Natural killer cell treated with Interleukin-12 subunit alpha and Interleukin-12 subunit beta and Interleukin-15 and Interleukin-18, amount 100 ng/mL, for 72 hours (primary cell): Measurements from ENCODE around the gene PPP1R27. TPM values are rescaled to one million over a fixed set of nuclear protein-coding genes. Genes with fewer than 3 reads are reported as not detected.

Experiments used
- ATAC-seq, 2 donors: fragments of 150-1000 bp; cut with Tn5 transposase in 1 of 2; sonication (Bioruptor Pico), chemical (Tn5 transposase) in 1 of 2; 2 replicates each; pipeline ENCODE4 v1.10.0; 2021
- DNase-seq: peaks from one replicate; pipeline ENCODE4 v3.0.0; 2022; ENCODE audit warnings: low spot score
- H3K27ac Mint-ChIP-seq, 2 donors: 1 replicate in 1 of 2; 2 replicates in 1 of 2; pipeline ENCODE4 v1.8.0; 2022; ENCODE audit warnings: mixed read lengths in 2 of 2, mild to moderate bottlenecking in 1 of 2, moderate library complexity in 1 of 2
- H3K27me3 Mint-ChIP-seq, 2 donors: 1 replicate in 1 of 2; 2 replicates in 1 of 2; pipeline ENCODE4 v1.8.0; 2022; ENCODE audit warnings: mixed read lengths in 2 of 2
- H3K36me3 Mint-ChIP-seq: one replicate; pipeline ENCODE4 v1.8.0; 2022; ENCODE audit warnings: mixed read lengths
- H3K4me1 Mint-ChIP-seq, 2 donors: 1 replicate in 1 of 2; 2 replicates in 1 of 2; pipeline ENCODE4 v1.8.0; 2022; ENCODE audit warnings: low read depth in 2 of 2, mixed read lengths in 2 of 2, mild to moderate bottlenecking in 1 of 2
- H3K4me3 Mint-ChIP-seq: one replicate; pipeline ENCODE4 v1.8.0; 2022; ENCODE audit warnings: mixed read lengths
- H3K9me3 Mint-ChIP-seq: 2 replicates; pipeline ENCODE4 v1.8.0; 2022; ENCODE audit warnings: mixed read lengths
- total RNA-seq, 2 donors: library from RNA; stranded (reverse); gene quantifications; one replicate each; pipeline ENCODE4 v1.2.3, GENCODE V29; 2022

PPP1R27 gene
- not detected for total RNA-seq

- no peak for DNase-seq
- ATAC-seq: no peak
- H3K9me3 Mint-ChIP-seq: no peaks in the 10 kb centered on the region
- H3K4me1 Mint-ChIP-seq: peaks cover 22 to 24% of the 10 kb centered on the region in 2 donors
- H3K27me3 Mint-ChIP-seq: no peaks in the 10 kb centered on the region
- peak within 1 kb of the TSS; percentile 28 to 47 for H3K27ac Mint-ChIP-seq
- H3K4me3 Mint-ChIP-seq: peak within 1 kb of the TSS; percentile 65
- no peaks in the 10 kb centered on the region for H3K36me3 Mint-ChIP-seq
Observed at GRCh38 chr17:81834831-81835267, at the start of gene PPP1R27. Gene PPP1R27, minus strand, starts transcription at chr17:81835050. Its CDS starts 97 bp downstream, at chr17:81834953.

- Mint-ChIP-seq H3K4me3 (no peak overlapping the region), H3K27ac (no peak overlapping the region), H3K27me3 (no peaks in the 10 kb centered on the region), H3K36me3 (peaks cover 22% of the 10 kb centered on the region), H3K4me1 (peaks cover 12 to 33% of the 10 kb centered on the region in 2 donors), H3K9me3 (no peaks in the 10 kb centered on the region)
- ATAC-seq (peak; percentile 22 to 25), DNase-seq (no peak)
Observed at GRCh38 chr17:81884520-81884919, 49.7 kb upstream of the PPP1R27 start.

GRCh38 chr17:81879121-81879520 is 44.3 kb upstream of the PPP1R27 start:
- DNase-seq (no peak), ATAC-seq (no peak)
- no peak overlapping the region for H3K27ac Mint-ChIP-seq
- peaks cover 0 to under 1% of the 10 kb centered on the region in 2 donors for H3K4me1 Mint-ChIP-seq
- peaks cover 4% of the 10 kb centered on the region for H3K36me3 Mint-ChIP-seq
- H3K9me3 Mint-ChIP-seq: no peaks in the 10 kb centered on the region
- H3K27me3 Mint-ChIP-seq: no peaks in the 10 kb centered on the region
- no peak overlapping the region for H3K4me3 Mint-ChIP-seq

GRCh38 chr17:81878294-81878693 is 43.4 kb upstream of the PPP1R27 start:
- H3K36me3 Mint-ChIP-seq: peaks cover 4% of the 10 kb centered on the region
- H3K27ac Mint-ChIP-seq: no peak overlapping the region

GRCh38 chr17:81877569-81877968 is 42.7 kb upstream of the PPP1R27 start:
- Mint-ChIP-seq H3K4me1 (peaks cover 4 to 8% of the 10 kb centered on the region in 2 donors), H3K36me3 (peaks cover 4% of the 10 kb centered on the region), H3K27ac (no peak overlapping the region), H3K27me3 (no peaks in the 10 kb centered on the region), H3K9me3 (no peaks in the 10 kb centered on the region), H3K4me3 (no peak overlapping the region)
- DNase-seq (no peak), ATAC-seq (no peak)

More at GRCh38 chr17:81878294-81878693, 43.4 kb upstream of the PPP1R27 start:
- H3K27me3 Mint-ChIP-seq: no peaks in the 10 kb centered on the region
- H3K9me3 Mint-ChIP-seq: no peaks in the 10 kb centered on the region
- peaks cover 0 to under 1% of the 10 kb centered on the region in 2 donors for H3K4me1 Mint-ChIP-seq
- no peak for ATAC-seq
- no peak for DNase-seq
- H3K4me3 Mint-ChIP-seq: no peak overlapping the region

GRCh38 chr17:81871387-81872230 is 36.8 kb upstream of the PPP1R27 start:
- peak overlapping the region; percentile 79 to 84 for H3K27ac Mint-ChIP-seq
- peak; percentile 97 for DNase-seq
- no peaks in the 10 kb centered on the region for H3K36me3 Mint-ChIP-seq
- ATAC-seq: peak in 1 of 2 donors; percentile 2
- peak overlapping the region; percentile 79 for H3K4me3 Mint-ChIP-seq
- H3K4me1 Mint-ChIP-seq: peaks cover 16 to 23% of the 10 kb centered on the region in 2 donors
- H3K27me3 Mint-ChIP-seq: no peaks in the 10 kb centered on the region
- no peaks in the 10 kb centered on the region for H3K9me3 Mint-ChIP-seq

GRCh38 chr17:81870981-81871386 is 36.1 kb upstream of the PPP1R27 start, which contains the start of gene ARHGDIA:
Gene ARHGDIA, minus strand, starts transcription at chr17:81871337. Its CDS starts 1,407 bp downstream, at chr17:81869930.
- Mint-ChIP-seq H3K27me3 (no peaks in the 10 kb centered on the region), H3K4me1 (peaks cover 16 to 23% of the 10 kb centered on the region in 2 donors), H3K36me3 (no peaks in the 10 kb centered on the region), H3K9me3 (no peaks in the 10 kb centered on the region), H3K27ac (peak within 1 kb of the TSS; percentile 86 to 88), H3K4me3 (peak within 1 kb of the TSS; percentile 87)
- DNase-seq: no peak
- ATAC-seq: peak; percentile 80 to 89

GRCh38 chr17:81870131-81870980 is 35.5 kb upstream of the PPP1R27 start:
- Mint-ChIP-seq H3K4me1 (peaks cover 16 to 26% of the 10 kb centered on the region in 2 donors), H3K9me3 (no peaks in the 10 kb centered on the region), H3K27me3 (no peaks in the 10 kb centered on the region), H3K27ac (peak overlapping the region; percentile 86 to 88), H3K36me3 (no peaks in the 10 kb centered on the region), H3K4me3 (peak overlapping the region; percentile 87)
- no peak for DNase-seq
- ATAC-seq: peak; percentile 48 to 57

GRCh38 chr17:81869221-81870130 is 34.6 kb upstream of the PPP1R27 start:
- Mint-ChIP-seq H3K27me3 (no peaks in the 10 kb centered on the region), H3K27ac (peak overlapping the region; percentile 86 to 88), H3K9me3 (no peaks in the 10 kb centered on the region), H3K36me3 (no peaks in the 10 kb centered on the region), H3K4me3 (peak overlapping the region; percentile 87), H3K4me1 (peaks cover 16 to 32% of the 10 kb centered on the region in 2 donors)
- ATAC-seq: no peak
- DNase-seq: no peak

- peak overlapping the region; percentile 87 for H3K4me3 Mint-ChIP-seq
- H3K27ac Mint-ChIP-seq: peak overlapping the region; percentile 53 to 86
- H3K9me3 Mint-ChIP-seq: no peaks in the 10 kb centered on the region
- peaks cover 17 to 33% of the 10 kb centered on the region in 2 donors for H3K4me1 Mint-ChIP-seq
- DNase-seq: no peak
- H3K27me3 Mint-ChIP-seq: no peaks in the 10 kb centered on the region
- no peaks in the 10 kb centered on the region for H3K36me3 Mint-ChIP-seq
- no peak for ATAC-seq
Observed at GRCh38 chr17:81868674-81869220, 33.9 kb upstream of the PPP1R27 start.

- DNase-seq (no peak), ATAC-seq (no peak)
- Mint-ChIP-seq H3K4me1 (peaks cover 21 to 39% of the 10 kb centered on the region in 2 donors), H3K36me3 (no peaks in the 10 kb centered on the region), H3K27ac (peak overlapping the region in 1 of 2 donors; percentile 53), H3K4me3 (peak overlapping the region; percentile 50), H3K27me3 (no peaks in the 10 kb centered on the region), H3K9me3 (no peaks in the 10 kb centered on the region)
Observed at GRCh38 chr17:81867991-81868673, 33.3 kb upstream of the PPP1R27 start.
